ENCODE data around the gene NOS1. TPM values are rescaled to one million over a fixed set of nuclear protein-coding genes. Genes with fewer than 3 reads are reported as not detected.

The NOS1 gene
- total RNA-seq, 1 donor from 2014 or later = 0.80 TPM

DNA sequence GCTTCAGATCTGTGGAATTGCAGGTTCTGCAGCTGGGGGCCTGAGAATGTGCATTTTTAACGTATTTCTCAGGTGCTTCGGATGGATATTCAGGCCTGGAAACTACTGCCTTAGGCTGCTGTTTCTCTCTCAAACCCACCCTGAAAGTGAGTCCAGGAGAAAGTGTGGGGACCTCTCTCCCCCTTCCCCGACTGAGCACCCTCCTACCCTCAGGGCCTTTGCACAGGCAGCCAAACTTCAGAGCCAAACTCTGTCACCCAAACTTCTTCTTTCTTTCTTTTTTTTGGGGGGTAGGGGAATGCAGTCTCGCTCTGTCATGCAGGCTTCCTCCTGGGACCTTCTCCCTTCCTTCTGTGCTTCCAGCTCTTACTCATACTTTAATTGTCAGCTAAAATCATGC, 88.7 kb downstream of the NOS1 start:
- TF ChIP-seq, protein P1, sequence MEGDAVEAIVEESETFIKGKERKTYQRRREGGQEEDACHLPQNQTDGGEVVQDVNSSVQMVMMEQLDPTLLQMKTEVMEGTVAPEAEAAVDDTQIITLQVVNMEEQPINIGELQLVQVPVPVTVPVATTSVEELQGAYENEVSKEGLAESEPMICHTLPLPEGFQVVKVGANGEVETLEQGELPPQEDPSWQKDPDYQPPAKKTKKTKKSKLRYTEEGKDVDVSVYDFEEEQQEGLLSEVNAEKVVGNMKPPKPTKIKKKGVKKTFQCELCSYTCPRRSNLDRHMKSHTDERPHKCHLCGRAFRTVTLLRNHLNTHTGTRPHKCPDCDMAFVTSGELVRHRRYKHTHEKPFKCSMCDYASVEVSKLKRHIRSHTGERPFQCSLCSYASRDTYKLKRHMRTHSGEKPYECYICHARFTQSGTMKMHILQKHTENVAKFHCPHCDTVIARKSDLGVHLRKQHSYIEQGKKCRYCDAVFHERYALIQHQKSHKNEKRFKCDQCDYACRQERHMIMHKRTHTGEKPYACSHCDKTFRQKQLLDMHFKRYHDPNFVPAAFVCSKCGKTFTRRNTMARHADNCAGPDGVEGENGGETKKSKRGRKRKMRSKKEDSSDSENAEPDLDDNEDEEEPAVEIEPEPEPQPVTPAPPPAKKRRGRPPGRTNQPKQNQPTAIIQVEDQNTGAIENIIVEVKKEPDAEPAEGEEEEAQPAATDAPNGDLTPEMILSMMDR (IDR thresholded peaks at IDR 0.05; ENCODE audit: unreplicated experiment) = no peak
- peaks cover 5% of the 10 kb centered on the region for H3K9me3 Mint-ChIP-seq
- H3K27ac Mint-ChIP-seq = no peak overlapping the region

DNA sequence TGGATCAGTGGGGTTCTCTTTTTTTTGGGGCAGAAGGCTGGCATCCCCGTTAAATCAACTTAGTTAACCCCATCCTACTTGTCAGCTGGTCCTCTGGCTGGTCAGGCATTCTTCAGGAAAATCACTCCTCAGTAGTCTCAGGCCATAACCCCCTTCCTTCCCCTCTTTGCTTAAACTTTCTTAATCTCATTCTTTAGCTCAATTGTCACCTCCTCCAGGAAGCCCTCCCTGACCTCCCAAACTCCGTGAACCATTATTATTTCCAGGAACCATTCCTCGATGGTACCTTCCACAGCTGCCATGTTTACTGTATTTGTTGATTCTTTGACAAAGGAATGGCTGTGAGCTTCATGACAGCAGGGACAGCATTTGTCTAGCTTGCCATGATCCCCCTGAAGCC, 98.7 kb downstream of the NOS1 start:
- no peaks in the 10 kb centered on the region for H3K36me3 Mint-ChIP-seq
- TF ChIP-seq, protein P1 (IDR thresholded peaks at IDR 0.05; ENCODE audit: unreplicated experiment) = no peak

More for the DNA sequence above, 88.7 kb downstream of the NOS1 start:
- Mint-ChIP-seq H3K27me3 (ENCODE audit: low read depth) (peaks cover 39% of the 10 kb centered on the region), H3K4me3 (no peak overlapping the region), H3K4me1 (no peaks in the 10 kb centered on the region), H3K36me3 (no peaks in the 10 kb centered on the region)
- DNase-seq (ENCODE audit: low spot score in 2 of 2, unreplicated experiment in 2 of 2) = no peak

DNA sequence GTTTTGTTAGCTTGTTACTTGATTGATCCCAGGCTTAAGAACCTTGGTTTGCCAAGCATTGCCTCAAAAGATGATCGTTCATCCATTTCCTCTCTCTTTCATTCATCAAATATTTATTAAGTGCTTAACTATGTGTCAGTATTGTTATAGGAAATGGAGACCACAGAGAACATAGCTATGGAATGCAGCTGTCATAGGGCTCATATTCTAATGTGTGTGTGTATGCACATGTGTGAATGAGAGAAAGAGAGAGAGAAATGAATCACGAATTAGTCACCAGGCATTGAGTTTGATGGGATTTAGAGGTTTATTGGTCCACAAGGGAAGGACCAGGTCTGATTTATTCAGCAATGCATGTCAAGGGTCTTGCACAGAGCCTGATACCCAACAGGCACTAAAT, 100.2 kb downstream of the NOS1 start:
- TF ChIP-seq, protein P1 (IDR thresholded peaks at IDR 0.05; ENCODE audit: unreplicated experiment) = no peak
- peaks cover 29% of the 10 kb centered on the region for H3K27me3 Mint-ChIP-seq (ENCODE audit: low read depth)
- no peak overlapping the region for H3K27ac Mint-ChIP-seq
- no peaks in the 10 kb centered on the region for H3K9me3 Mint-ChIP-seq
- DNase-seq (ENCODE audit: low spot score in 2 of 2, unreplicated experiment in 2 of 2) = no peak
- no peaks in the 10 kb centered on the region for H3K36me3 Mint-ChIP-seq
- H3K4me1 Mint-ChIP-seq = no peaks in the 10 kb centered on the region
- H3K4me3 Mint-ChIP-seq = no peak overlapping the region

More for the DNA sequence above, 98.7 kb downstream of the NOS1 start:
- no peak overlapping the region for H3K27ac Mint-ChIP-seq
- H3K27me3 Mint-ChIP-seq (ENCODE audit: low read depth) = peaks cover 29% of the 10 kb centered on the region
- H3K4me1 Mint-ChIP-seq = no peaks in the 10 kb centered on the region
- no peaks in the 10 kb centered on the region for H3K9me3 Mint-ChIP-seq
- DNase-seq (ENCODE audit: low spot score in 2 of 2, unreplicated experiment in 2 of 2) = no peak
- H3K4me3 Mint-ChIP-seq = no peak overlapping the region

DNA sequence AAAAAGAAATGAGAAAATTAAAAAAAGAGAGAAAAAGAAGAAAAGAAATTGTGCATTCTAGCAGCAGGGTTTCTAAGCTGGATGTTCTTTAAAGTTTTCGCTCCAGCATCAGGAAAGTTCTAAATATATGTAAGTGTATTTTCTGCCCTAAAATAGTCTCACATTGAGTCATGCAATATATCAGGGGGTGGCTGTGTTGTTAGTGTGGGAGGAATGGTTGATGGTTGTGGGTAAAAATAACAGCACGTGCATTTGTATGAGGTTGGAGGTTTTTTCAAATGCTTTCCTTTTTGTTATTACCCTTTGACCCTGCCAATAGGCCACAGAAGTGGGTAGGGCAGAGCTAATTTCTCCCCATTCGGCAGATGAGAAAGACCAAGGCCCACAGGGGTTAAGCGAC, 106.0 kb downstream of the NOS1 start:
- H3K36me3 Mint-ChIP-seq = no peaks in the 10 kb centered on the region
- H3K9me3 Mint-ChIP-seq = peaks cover 5% of the 10 kb centered on the region
- no peak for DNase-seq (ENCODE audit: low spot score in 2 of 2, unreplicated experiment in 2 of 2)
- H3K27ac Mint-ChIP-seq = no peak overlapping the region
- peaks cover 20% of the 10 kb centered on the region for H3K27me3 Mint-ChIP-seq (ENCODE audit: low read depth)
- no peak overlapping the region for H3K4me3 Mint-ChIP-seq
- no peaks in the 10 kb centered on the region for H3K4me1 Mint-ChIP-seq
- TF ChIP-seq, protein P1 (IDR thresholded peaks at IDR 0.05; ENCODE audit: unreplicated experiment) = no peak

DNA sequence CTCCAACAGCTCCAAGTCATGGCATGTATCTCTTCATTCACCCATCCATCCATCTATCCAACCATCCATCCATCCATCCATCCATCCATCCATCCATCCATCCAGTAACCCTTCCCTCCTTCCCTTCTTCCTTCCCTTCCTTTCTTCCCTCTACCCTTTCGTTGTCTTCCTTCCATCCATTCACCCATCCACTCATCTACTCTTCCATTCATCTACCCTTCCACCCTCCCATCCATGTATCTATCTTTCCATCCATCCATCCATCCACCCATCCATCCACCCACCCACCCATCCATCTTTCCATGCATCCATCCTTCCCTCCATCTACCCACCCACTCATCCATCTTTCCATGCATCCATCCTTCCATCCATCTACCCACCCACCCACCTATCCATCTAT, 117.9 kb downstream of the NOS1 start:
- H3K9me3 Mint-ChIP-seq = peaks cover 5% of the 10 kb centered on the region
- no peak for DNase-seq (ENCODE audit: low spot score in 2 of 2, unreplicated experiment in 2 of 2)
- peaks cover 23% of the 10 kb centered on the region for H3K27me3 Mint-ChIP-seq (ENCODE audit: low read depth)
- TF ChIP-seq, protein P1 (IDR thresholded peaks at IDR 0.05; ENCODE audit: unreplicated experiment) = no peak
- no peak overlapping the region for H3K4me3 Mint-ChIP-seq
- H3K27ac Mint-ChIP-seq = no peak overlapping the region
- H3K36me3 Mint-ChIP-seq = no peaks in the 10 kb centered on the region
- no peaks in the 10 kb centered on the region for H3K4me1 Mint-ChIP-seq

DNA sequence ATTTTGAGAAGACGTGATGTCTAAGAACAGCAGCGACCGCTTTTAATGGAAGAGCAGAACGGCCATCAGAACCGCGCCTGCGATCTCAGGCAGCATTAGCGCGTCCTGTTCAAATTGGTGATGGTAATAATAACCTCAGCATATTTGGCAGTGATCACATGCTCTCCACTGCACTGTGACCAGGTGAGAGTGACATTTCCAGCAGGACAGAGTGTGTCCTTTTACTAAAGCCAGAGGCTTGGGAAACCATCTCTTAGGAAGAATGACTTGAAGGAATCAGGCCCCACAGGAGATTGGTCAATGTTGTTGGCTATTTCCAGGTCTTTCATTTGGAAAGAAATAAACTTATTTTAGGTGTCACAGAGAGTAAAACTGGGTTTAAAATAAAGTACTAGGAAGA, 119.7 kb downstream of the NOS1 start:
- H3K36me3 Mint-ChIP-seq = no peaks in the 10 kb centered on the region
- H3K27me3 Mint-ChIP-seq (ENCODE audit: low read depth) = peaks cover 26% of the 10 kb centered on the region
- TF ChIP-seq, protein P1 (IDR thresholded peaks at IDR 0.05; ENCODE audit: unreplicated experiment) = no peak
- no peak overlapping the region for H3K27ac Mint-ChIP-seq
- no peak for DNase-seq (ENCODE audit: low spot score in 2 of 2, unreplicated experiment in 2 of 2)
- H3K4me1 Mint-ChIP-seq = no peaks in the 10 kb centered on the region
- H3K4me3 Mint-ChIP-seq = no peak overlapping the region
- peaks cover 4% of the 10 kb centered on the region for H3K9me3 Mint-ChIP-seq

Measured in mesothelial cell of epicardium (in vitro differentiated cells).